ENCODE data around the gene BAIAP2L1.
"Not testable (repeated sequence)": the region's sequence is repeated elsewhere in the genome, so short reads cannot be mapped to it uniquely, and the experiment has no call there.

The BAIAP2L1 gene, protein sequence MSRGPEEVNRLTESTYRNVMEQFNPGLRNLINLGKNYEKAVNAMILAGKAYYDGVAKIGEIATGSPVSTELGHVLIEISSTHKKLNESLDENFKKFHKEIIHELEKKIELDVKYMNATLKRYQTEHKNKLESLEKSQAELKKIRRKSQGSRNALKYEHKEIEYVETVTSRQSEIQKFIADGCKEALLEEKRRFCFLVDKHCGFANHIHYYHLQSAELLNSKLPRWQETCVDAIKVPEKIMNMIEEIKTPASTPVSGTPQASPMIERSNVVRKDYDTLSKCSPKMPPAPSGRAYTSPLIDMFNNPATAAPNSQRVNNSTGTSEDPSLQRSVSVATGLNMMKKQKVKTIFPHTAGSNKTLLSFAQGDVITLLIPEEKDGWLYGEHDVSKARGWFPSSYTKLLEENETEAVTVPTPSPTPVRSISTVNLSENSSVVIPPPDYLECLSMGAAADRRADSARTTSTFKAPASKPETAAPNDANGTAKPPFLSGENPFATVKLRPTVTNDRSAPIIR

GRCh38 chr7:98400542-98401340 is at the start of gene BAIAP2L1:
TSS of gene BAIAP2L1 (minus strand) at chr7:98401090. CDS start at chr7:98400852, 238 bp downstream.
- Mint-ChIP-seq H3K4me1 (peaks cover 6% of the 10 kb centered on the region), H3K27me3 (peaks cover 26% of the 10 kb centered on the region), H3K9me3 (no peaks in the 10 kb centered on the region), H3K4me3 (peak within 1 kb of the TSS; percentile 53), H3K36me3 (no peaks in the 10 kb centered on the region), H3K27ac (peak within 1 kb of the TSS; percentile 79)
- peak; percentile 83 for ATAC-seq (ENCODE audit: low read depth)
- DNase-seq (ENCODE audit: low spot score in 2 of 2), result peak; percentile 56 to 70

- Mint-ChIP-seq H3K4me3 (no peak overlapping the region), H3K36me3 (no peaks in the 10 kb centered on the region), H3K27ac (no peak overlapping the region), H3K27me3 (peaks cover 2% of the 10 kb centered on the region), H3K9me3 (peaks cover 4% of the 10 kb centered on the region), H3K4me1 (no peaks in the 10 kb centered on the region)
- DNase-seq (ENCODE audit: low spot score in 2 of 2) (no peak), ATAC-seq (ENCODE audit: low read depth) (no peak)
These were observed 47.9 kb upstream of the BAIAP2L1 start for GRCh38 chr7:98448766-98449165.

GRCh38 chr7:98440992-98441391 is 40.1 kb upstream of the BAIAP2L1 start:
- not testable (repeated sequence) for DNase-seq (ENCODE audit: low spot score in 2 of 2); H3K36me3 Mint-ChIP-seq; H3K27ac Mint-ChIP-seq; H3K27me3 Mint-ChIP-seq; ATAC-seq (ENCODE audit: low read depth); H3K4me1 Mint-ChIP-seq; H3K9me3 Mint-ChIP-seq; H3K4me3 Mint-ChIP-seq

GRCh38 chr7:98439484-98439883 is 38.6 kb upstream of the BAIAP2L1 start:
- no peak for ATAC-seq (ENCODE audit: low read depth)
- Mint-ChIP-seq H3K4me1 (peaks cover 4% of the 10 kb centered on the region), H3K4me3 (no peak overlapping the region), H3K27ac (no peak overlapping the region), H3K9me3 (peaks cover 5% of the 10 kb centered on the region), H3K36me3 (peaks cover 2% of the 10 kb centered on the region), H3K27me3 (peaks cover 12% of the 10 kb centered on the region)
- no peak for DNase-seq (ENCODE audit: low spot score in 2 of 2)

- DNase-seq (ENCODE audit: low spot score in 2 of 2) (no peak), ATAC-seq (ENCODE audit: low read depth) (no peak)
- Mint-ChIP-seq H3K27me3 (peaks cover 11% of the 10 kb centered on the region), H3K9me3 (no peaks in the 10 kb centered on the region), H3K27ac (no peak overlapping the region), H3K4me1 (peaks cover 9% of the 10 kb centered on the region), H3K4me3 (no peak overlapping the region), H3K36me3 (no peaks in the 10 kb centered on the region)
These were observed 33.2 kb upstream of the BAIAP2L1 start for GRCh38 chr7:98434087-98434486.

- Mint-ChIP-seq H3K27me3 (peaks cover 13% of the 10 kb centered on the region), H3K36me3 (no peaks in the 10 kb centered on the region), H3K4me1 (peaks cover 6% of the 10 kb centered on the region), H3K9me3 (no peaks in the 10 kb centered on the region), H3K4me3 (no peak overlapping the region), H3K27ac (no peak overlapping the region)
- no peak for DNase-seq (ENCODE audit: low spot score in 2 of 2)
- no peak for ATAC-seq (ENCODE audit: low read depth)
These were observed 28.9 kb upstream of the BAIAP2L1 start for GRCh38 chr7:98429799-98430198.

GRCh38 chr7:98423043-98423442 is 22.2 kb upstream of the BAIAP2L1 start:
- no peaks in the 10 kb centered on the region for H3K4me1 Mint-ChIP-seq
- DNase-seq (ENCODE audit: low spot score in 2 of 2) (no peak), ATAC-seq (ENCODE audit: low read depth) (no peak)
- no peak overlapping the region for H3K27ac Mint-ChIP-seq
- peaks cover 16% of the 10 kb centered on the region for H3K27me3 Mint-ChIP-seq
- no peaks in the 10 kb centered on the region for H3K36me3 Mint-ChIP-seq
- no peak overlapping the region for H3K4me3 Mint-ChIP-seq
- H3K9me3 Mint-ChIP-seq, result no peaks in the 10 kb centered on the region

GRCh38 chr7:98420966-98421612 is 20.2 kb upstream of the BAIAP2L1 start:
- no peak overlapping the region for H3K27ac Mint-ChIP-seq
- H3K36me3 Mint-ChIP-seq, result no peaks in the 10 kb centered on the region
- DNase-seq (ENCODE audit: low spot score in 2 of 2), result peak; percentile 36 to 51
- no peaks in the 10 kb centered on the region for H3K4me1 Mint-ChIP-seq
- H3K27me3 Mint-ChIP-seq, result peaks cover 20% of the 10 kb centered on the region
- H3K4me3 Mint-ChIP-seq, result no peak overlapping the region
- no peaks in the 10 kb centered on the region for H3K9me3 Mint-ChIP-seq
- peak; percentile 81 for ATAC-seq (ENCODE audit: low read depth)

DNA sequence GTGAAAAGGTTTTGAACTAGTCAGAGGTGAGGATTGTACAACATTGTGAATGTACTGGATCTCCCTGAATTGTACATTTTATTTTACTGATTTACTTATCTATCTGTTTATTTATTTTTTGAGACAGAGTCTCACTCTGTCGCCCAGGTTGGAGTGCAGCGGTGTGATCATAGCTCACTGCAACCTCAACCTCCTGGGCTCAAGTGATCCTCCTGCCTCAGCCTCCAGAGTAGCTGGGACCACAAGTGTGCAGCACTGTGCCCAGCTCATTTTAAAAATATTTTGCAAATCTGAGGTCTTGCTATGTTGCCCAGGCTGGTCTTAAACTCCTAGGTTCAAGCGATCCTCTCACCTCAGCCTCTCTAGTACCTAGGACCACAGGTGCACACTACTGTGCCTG is 19.1 kb upstream of the BAIAP2L1 start:
- not testable (repeated sequence) for H3K36me3 Mint-ChIP-seq; H3K4me1 Mint-ChIP-seq; H3K4me3 Mint-ChIP-seq; ATAC-seq (ENCODE audit: low read depth); H3K9me3 Mint-ChIP-seq; DNase-seq (ENCODE audit: low spot score in 2 of 2); H3K27ac Mint-ChIP-seq
- H3K27me3 Mint-ChIP-seq, result peaks cover 16% of the 10 kb centered on the region

DNA sequence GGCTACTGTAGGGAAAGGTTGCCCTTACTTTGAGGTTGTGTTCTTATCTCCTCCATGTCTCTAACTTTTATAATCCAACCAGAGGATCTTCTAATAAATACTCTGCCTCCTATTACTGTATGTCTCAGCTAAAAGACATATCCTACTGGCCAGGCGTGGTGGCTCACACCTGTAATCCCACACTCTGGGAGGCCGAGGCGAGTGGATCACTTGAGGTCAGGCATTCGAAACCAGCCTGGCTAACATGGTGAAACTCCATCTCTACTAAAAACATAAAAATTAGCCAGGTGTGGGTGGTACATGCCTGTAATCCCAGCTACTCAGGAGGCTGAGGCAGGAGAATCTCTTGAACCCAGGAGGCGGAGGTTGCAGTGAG is 18.4 kb upstream of the BAIAP2L1 start:
- not testable (repeated sequence) for DNase-seq (ENCODE audit: low spot score in 2 of 2); ATAC-seq (ENCODE audit: low read depth)
- peaks cover 17% of the 10 kb centered on the region for H3K27me3 Mint-ChIP-seq

GRCh38 chr7:98418636-98419315 is 17.9 kb upstream of the BAIAP2L1 start:
- H3K4me3 Mint-ChIP-seq, result no peak overlapping the region
- H3K36me3 Mint-ChIP-seq, result no peaks in the 10 kb centered on the region
- DNase-seq (ENCODE audit: low spot score in 2 of 2) (no peak), ATAC-seq (ENCODE audit: low read depth) (no peak)
- H3K27ac Mint-ChIP-seq, result no peak overlapping the region
- no peaks in the 10 kb centered on the region for H3K9me3 Mint-ChIP-seq
- no peaks in the 10 kb centered on the region for H3K4me1 Mint-ChIP-seq
- peaks cover 15% of the 10 kb centered on the region for H3K27me3 Mint-ChIP-seq

More for the DNA sequence above, 18.4 kb upstream of the BAIAP2L1 start:
- H3K4me3 Mint-ChIP-seq, H3K4me1 Mint-ChIP-seq, H3K27ac Mint-ChIP-seq, H3K9me3 Mint-ChIP-seq, H3K36me3 Mint-ChIP-seq: not testable (repeated sequence)

GRCh38 chr7:98418271-98418635 is 17.4 kb upstream of the BAIAP2L1 start:
- Mint-ChIP-seq H3K27me3 (peaks cover 14% of the 10 kb centered on the region), H3K27ac (no peak overlapping the region), H3K4me1 (no peaks in the 10 kb centered on the region), H3K4me3 (no peak overlapping the region), H3K9me3 (no peaks in the 10 kb centered on the region), H3K36me3 (no peaks in the 10 kb centered on the region)
- DNase-seq (ENCODE audit: low spot score in 2 of 2) (no peak), ATAC-seq (ENCODE audit: low read depth) (no peak)

DNA sequence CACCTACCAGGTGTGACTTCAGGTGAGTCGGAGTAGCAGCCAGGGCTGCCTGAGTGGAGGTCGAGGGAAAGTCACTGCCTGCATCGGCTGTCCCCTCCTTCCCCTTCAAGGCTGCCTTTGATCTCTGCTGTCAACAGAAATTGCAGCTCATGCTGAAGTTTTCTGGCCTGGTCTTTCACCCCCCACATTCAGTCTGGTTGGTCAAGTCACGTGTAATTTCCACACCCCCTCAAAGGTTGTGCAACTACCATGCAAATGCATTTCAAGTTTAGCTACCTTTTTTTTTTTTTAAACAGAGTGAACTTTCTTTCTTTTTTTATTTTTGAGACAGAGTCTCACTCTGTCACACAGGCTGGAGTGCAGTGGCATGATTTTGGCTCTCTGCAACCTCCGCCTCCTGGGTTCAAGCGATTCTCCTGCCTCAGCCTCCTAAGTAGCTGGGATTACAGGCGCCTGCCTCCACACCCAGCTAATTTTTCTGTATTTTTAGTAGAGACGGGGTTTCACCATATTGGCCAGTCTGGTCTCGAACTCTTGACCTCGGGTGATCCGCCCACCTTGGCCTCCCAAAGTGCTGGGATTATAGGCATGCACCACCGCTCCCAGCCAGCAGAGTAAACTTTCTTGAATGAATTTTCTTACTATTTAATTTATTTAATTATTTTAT is 16.8 kb upstream of the BAIAP2L1 start:
- not testable (repeated sequence) for H3K27ac Mint-ChIP-seq; H3K4me1 Mint-ChIP-seq; H3K36me3 Mint-ChIP-seq; DNase-seq (ENCODE audit: low spot score in 2 of 2); H3K4me3 Mint-ChIP-seq; ATAC-seq (ENCODE audit: low read depth); H3K9me3 Mint-ChIP-seq
- H3K27me3 Mint-ChIP-seq, result peaks cover 15% of the 10 kb centered on the region
